HG03025 (cell line): ENCODE measurements around the gene NCAM2.
"Not testable (repeated sequence)": the region's sequence is repeated elsewhere in the genome, so short reads cannot be mapped to it uniquely, and the experiment has no call there.

Experiments used
- ATAC-seq: cut with Tn5 transposase; IDR thresholded peaks from one replicate; pipeline ENCODE4 v1.9.1; 2021; ENCODE audit warnings: mild to moderate bottlenecking, moderate library complexity; ENCODE audit not compliant: unreplicated experiment, low FRiP score

Gene NCAM2

GRCh38 chr21:21097466-21097865 is 99.3 kb downstream of the NCAM2 start:
- ATAC-seq: no peak

GRCh38 chr21:21101911-21102310 is 103.7 kb downstream of the NCAM2 start:
- ATAC-seq: no peak

DNA sequence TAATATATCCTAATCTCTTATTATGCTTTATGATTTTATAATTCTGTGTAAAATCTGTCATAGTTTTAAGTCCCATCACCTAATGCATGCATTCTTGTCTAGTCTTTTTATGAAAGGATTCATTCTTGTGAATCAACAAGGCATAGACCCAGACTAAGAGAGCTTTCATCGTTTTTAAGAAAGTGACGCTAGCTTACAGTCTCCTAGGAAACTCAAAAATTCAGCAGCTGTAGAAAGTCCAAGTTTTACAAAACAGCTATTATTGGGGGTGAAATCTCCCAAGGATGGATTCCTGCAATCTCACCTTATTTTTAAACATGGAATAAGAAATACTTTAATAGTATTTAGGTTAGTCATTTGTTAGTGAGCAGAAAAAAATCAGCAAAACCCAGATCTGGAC is 104.7 kb downstream of the NCAM2 start:
- ATAC-seq: no peak

- ATAC-seq: no peak
These were observed 105.5 kb downstream of the NCAM2 start for GRCh38 chr21:21103692-21104091.

- no peak for ATAC-seq
These were observed 111.5 kb downstream of the NCAM2 start for GRCh38 chr21:21109736-21110135.

- no peak for ATAC-seq
These were observed 113.2 kb downstream of the NCAM2 start for GRCh38 chr21:21111309-21111920.

- ATAC-seq: no peak
These were observed 116.3 kb downstream of the NCAM2 start for GRCh38 chr21:21114461-21114860.

DNA sequence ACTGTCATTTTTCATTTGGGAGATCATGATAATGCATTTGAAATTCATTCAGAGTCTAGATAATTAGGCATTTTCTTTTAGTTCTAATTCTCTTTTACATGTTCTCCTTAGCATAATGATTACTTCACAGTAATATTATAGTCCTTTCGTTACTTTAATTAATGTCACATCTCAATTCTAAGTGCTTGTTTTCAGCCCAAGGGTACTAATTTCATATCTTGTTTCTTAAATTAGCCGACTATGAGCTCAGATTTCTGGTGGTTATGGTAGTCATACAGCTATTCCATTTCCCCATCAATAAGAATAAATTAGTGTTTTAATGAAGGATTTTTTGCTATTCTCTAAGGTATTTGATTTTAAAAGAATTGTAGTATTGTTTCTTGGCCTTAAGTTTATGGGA is 120.9 kb downstream of the NCAM2 start:
- ATAC-seq: no peak

- no peak for ATAC-seq
These were observed 124.5 kb downstream of the NCAM2 start for GRCh38 chr21:21122680-21123079.

GRCh38 chr21:21132390-21132789 is 134.2 kb downstream of the NCAM2 start:
- ATAC-seq: no peak

GRCh38 chr21:21137986-21138385 is 139.8 kb downstream of the NCAM2 start:
- no peak for ATAC-seq

DNA sequence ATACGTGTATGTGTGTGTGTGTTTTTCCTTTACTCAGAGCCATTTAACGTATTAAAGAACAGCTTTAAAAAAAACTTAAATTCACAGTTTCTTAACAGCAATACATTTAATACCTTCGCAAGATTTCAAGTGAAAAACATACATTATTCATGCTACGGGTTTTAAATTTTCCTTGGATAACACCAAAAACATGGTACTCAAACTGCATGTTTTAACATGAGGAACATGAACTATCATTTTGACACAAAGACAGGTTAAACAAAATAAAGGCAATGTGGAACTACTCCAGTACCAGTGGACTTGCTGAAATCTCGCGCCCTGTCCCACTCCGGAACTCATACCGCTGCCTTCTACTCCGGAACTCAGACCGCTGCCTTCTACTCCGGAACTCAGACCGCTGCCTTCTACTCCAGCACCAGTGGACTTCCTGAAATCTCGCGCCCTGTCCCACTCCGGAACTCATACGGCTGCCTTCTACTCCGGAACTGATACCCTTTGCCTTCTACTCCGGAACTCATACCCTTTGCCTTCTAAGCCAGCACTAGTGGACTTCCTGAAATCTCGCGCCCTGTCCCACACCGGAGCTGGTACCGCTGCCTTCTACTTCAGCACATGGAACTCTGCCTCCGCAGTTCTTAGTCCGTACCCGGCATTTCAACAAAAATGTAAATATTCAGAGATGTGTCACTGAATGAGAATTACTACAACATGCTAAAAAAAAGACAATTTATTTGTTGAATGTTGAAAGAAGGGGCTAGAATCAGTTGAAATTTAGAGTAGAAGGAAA is 148.6 kb downstream of the NCAM2 start:
- ATAC-seq: no peak

GRCh38 chr21:21147374-21147745 is 149.2 kb downstream of the NCAM2 start:
- no peak for ATAC-seq

DNA sequence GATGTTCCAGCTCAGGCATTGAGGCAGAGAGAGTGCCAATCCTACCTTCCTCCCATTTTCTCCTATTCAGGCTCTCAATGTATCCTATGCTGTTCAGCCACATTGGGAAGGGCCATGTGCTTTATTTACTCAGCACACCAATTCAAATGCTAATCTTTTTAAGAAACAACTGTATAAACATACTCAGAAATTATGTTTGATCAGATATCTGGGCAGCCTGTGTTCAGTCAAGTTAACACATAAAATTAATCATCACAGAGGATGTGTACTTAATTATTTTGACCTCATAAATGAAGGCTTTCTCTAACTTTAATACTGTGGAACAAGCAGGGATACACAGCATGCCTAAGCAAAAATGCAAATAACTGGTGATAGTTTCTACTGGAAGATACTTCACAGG is 149.8 kb downstream of the NCAM2 start:
- no peak for ATAC-seq

GRCh38 chr21:21148514-21148913 is 150.3 kb downstream of the NCAM2 start:
- ATAC-seq: no peak

DNA sequence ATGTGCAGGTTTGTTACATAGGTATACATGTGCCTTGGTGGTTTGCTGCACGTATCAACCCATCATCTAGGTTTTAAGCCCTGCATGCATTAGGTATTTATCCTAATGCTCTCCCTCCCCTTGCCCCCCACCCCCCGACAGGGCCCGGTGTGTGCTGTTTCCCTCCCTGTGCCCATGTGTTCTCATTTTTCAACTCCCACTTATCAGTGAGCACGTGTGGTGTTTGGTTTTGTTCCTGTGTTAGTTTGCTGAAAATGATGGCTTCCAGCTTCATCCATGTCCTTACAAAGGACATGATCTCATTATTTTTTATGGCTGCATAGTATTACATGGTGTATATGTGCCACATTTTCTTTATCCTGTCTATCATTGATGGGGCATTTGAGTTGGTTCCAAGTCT is 151.2 kb downstream of the NCAM2 start:
- not testable (repeated sequence) for ATAC-seq

GRCh38 chr21:21151231-21151630 is 153.0 kb downstream of the NCAM2 start:
- ATAC-seq: no peak

- no peak for ATAC-seq
These were observed 158.2 kb downstream of the NCAM2 start for GRCh38 chr21:21156397-21156796.

- ATAC-seq: no peak
These were observed 158.7 kb downstream of the NCAM2 start for GRCh38 chr21:21156957-21157356.

- ATAC-seq: no peak
These were observed 160.2 kb downstream of the NCAM2 start for GRCh38 chr21:21158376-21158918.

DNA sequence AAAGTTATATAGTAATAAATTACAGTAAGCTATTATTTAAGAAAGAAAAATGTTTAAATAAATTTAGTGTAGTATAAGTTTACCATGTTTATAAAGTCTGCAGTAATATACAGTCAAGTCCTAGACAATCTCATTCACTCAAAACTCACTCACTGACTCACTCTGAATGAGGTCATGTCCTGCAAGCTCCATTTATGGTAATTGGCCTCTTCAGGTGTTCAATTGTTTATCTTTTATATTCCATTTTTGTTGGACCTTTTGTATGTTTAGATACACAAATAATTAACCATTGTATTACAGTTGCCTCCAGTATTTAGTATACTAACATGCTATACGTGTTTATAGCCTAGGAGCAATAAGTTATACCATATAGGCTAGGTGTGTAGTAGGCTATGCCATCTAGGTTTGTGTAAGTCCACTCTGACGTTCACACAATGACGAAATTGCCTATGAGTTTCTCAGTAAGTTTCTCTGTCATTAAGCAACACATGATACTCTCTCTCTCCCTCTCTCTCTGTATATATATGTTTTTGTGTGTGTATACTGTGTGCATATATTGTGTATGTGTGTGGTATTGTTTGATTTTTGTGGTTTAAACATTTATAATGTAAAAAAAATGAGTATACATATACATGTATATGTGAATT is 161.2 kb downstream of the NCAM2 start:
- no peak for ATAC-seq

- no peak for ATAC-seq
These were observed 164.6 kb downstream of the NCAM2 start for GRCh38 chr21:21162786-21163185.
